Frontal cortex (tissue), 4 donors: Measurements from ENCODE around the gene ARL8A. TPM values are rescaled to one million over a fixed set of nuclear protein-coding genes. Genes with fewer than 3 reads are reported as not detected.

Experiments
- DNase-seq, 2 donors: peaks; one replicate each; pipeline ENCODE4 v3.0.0; 2012; ENCODE audit warnings: low spot score in 2 of 2
- FAIRE-seq: peaks from 2 replicates; lab custom pipeline; 2012; peaks lifted over from hg19 to GRCh38; lab: Jason Lieb, UNC
- small RNA-seq: library from RNA; depleted of rRNA; stranded (forward); fragments of <200 nt; gene quantifications from one replicate; pipeline ENCODE3, GENCODE V24; 2014
- total RNA-seq: library from RNA; depleted of rRNA; stranded (reverse); fragments of >200 nt; gene quantifications from one replicate; pipeline ENCODE4 v1.2.3, GENCODE V29; 2014
- donor health status: control.
- donor health status: control.
- donor health status: control.

The ARL8A gene
- total RNA-seq, 1 donor from 2014 or later, result 99.1 TPM

GRCh38 chr1:202088206-202088605 is 56.3 kb downstream of the ARL8A start:
- FAIRE-seq (no peak), DNase-seq (peak in 1 of 2 donors; percentile 19)

GRCh38 chr1:202086579-202087350 is 57.8 kb downstream of the ARL8A start:
- FAIRE-seq, result no peak
- DNase-seq, result no peak

GRCh38 chr1:202085682-202086373 is 58.7 kb downstream of the ARL8A start:
- DNase-seq, result peak in 1 of 2 donors; percentile 34

GRCh38 chr1:202084791-202085681 is 59.5 kb downstream of the ARL8A start:
- peak; percentile 50 to 70 for DNase-seq
- no peak for FAIRE-seq

More at GRCh38 chr1:202085682-202086373, 58.7 kb downstream of the ARL8A start:
- FAIRE-seq, result no peak

Small RNAs within 50 kb of the gene (small RNA-seq; reads per million reads assigned to genes)
- gene CRIP1P3, result not detected

Other genes starting within 250 kb of the ARL8A start
- gene LMOD1, start 198.2 kb downstream of the ARL8A start, total RNA-seq, result 0.41 TPM
- gene TIMM17A, start 189.2 kb downstream of the ARL8A start, total RNA-seq, result 56.3 TPM
- 11.4 TPM for gene RNPEP, start 162.1 kb downstream of the ARL8A start, total RNA-seq
- gene ELF3, start 134.2 kb downstream of the ARL8A start, total RNA-seq, result under 0.01 TPM
- 0.82 TPM for gene GPR37L1, start 21.8 kb downstream of the ARL8A start, total RNA-seq
- gene PTPN7, start 15.9 kb upstream of the ARL8A start, total RNA-seq, result not detected
- 0.41 TPM for gene LGR6, start 49.1 kb upstream of the ARL8A start, total RNA-seq
- gene UBE2T, start 197.2 kb upstream of the ARL8A start, total RNA-seq, result 35.5 TPM
- 24.5 TPM for gene PPP1R12B, start 204.0 kb upstream of the ARL8A start, total RNA-seq